Endometrial microvascular endothelial cells (primary cell): ENCODE data around the gene LENG1. TPM values are rescaled to one million over a fixed set of nuclear protein-coding genes. Genes with fewer than 3 reads are reported as not detected.

ENCODE experiments used
- in situ Hi-C: cut with HindIII; loops from 2 replicates; pipeline ENCODE4 v1.10.0; 2017; ENCODE audit warnings: low sequenced_read_pairs, low pct_unique_long_range_greater_than_20kb; ENCODE audit errors: inconsistent ontology term
- total RNA-seq: library from RNA; depleted of rRNA; stranded (reverse); fragments of >200 nt; gene quantifications from one replicate; pipeline ENCODE4 v1.2.3, GENCODE V29; 2015; ENCODE audit errors: inconsistent ontology term

LENG1 gene
- total RNA-seq, 1 donor from 2014 or later, result 15.8 TPM

GRCh38 chr19:54169149-54169740 is 9.7 kb upstream of the LENG1 start:
- in situ Hi-C loops, result no loop called here

- in situ Hi-C loops, result no loop called here
Observed at GRCh38 chr19:54168174-54168917, 8.8 kb upstream of the LENG1 start.

- in situ Hi-C loops, result no loop called here
Observed at GRCh38 chr19:54165222-54165621, 5.7 kb upstream of the LENG1 start.

GRCh38 chr19:54164369-54165068 is 5.0 kb upstream of the LENG1 start:
- in situ Hi-C loops, result no loop called here

DNA sequence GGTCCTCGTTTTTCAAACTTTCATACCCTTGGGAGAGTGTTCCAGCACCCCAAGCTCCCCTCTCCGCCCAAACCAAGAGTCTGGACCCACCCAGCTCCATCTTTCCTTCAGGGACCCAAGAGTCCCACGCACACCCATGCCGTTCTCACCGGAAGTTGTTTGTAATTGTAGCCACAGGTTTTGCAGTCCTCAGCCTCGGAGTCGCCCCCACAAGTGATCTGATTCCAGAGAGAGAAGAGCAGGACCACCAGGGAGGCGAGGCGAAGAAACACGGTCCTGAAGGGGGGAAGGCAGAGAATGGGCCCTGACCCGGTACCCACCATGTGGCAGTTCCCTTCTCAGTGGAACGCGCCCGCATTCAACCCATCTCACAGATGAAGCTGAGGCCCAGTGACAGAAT is 3.4 kb upstream of the LENG1 start:
- in situ Hi-C loops, result no loop called here

DNA sequence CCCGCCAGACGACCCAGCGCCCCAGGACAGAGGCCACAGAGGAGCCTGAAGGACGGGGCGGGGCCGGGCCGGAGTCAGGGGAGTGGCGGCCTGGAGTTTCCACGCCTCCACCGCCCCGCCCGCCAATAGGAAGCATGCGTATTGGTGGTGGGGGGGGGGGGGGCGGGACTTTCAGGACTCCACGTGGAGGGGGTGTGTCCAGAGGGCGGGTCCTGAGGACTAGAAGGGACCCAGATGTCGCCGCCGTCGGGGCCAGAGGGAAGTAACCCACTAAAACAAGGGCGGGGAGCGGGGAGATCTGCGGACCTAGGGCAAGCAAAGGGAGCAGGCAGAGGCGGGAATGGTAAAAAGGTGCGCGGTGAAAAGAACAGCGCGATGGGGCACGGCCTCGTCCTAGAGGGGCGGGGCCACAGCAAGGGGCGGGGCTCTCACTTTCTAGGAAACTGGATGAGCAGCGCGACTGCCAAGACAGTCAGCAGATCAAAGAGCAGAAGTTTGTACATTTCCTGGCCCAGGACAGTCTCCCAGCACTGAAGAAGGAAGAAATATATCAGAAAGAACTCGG is 2.8 kb upstream of the LENG1 start:
- in situ Hi-C loops, result no loop called here

DNA sequence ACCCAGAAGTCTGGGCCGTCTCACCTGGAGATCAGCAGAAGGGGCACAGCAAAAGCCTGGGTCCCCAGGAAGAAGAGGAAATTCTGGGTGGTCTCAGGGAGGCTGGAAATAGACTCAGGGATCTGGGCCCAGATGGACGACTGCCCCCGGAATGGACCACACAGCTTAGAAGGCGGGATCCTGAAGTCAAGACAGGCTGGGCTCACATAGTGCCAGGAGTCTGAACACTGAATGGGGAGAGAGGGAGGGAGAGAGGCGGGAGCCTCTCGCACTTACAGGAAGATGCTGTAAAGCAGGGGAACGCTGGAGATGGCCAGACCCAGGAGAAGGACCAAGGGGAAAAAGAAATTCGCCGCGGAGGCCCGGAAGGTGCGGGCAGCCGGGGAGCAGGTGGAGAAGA is 1.3 kb upstream of the LENG1 start:
- in situ Hi-C loops, result no loop called here

GRCh38 chr19:54160182-54160811 is 776 bp upstream of the LENG1 start:
- in situ Hi-C loops, result no loop called here

DNA sequence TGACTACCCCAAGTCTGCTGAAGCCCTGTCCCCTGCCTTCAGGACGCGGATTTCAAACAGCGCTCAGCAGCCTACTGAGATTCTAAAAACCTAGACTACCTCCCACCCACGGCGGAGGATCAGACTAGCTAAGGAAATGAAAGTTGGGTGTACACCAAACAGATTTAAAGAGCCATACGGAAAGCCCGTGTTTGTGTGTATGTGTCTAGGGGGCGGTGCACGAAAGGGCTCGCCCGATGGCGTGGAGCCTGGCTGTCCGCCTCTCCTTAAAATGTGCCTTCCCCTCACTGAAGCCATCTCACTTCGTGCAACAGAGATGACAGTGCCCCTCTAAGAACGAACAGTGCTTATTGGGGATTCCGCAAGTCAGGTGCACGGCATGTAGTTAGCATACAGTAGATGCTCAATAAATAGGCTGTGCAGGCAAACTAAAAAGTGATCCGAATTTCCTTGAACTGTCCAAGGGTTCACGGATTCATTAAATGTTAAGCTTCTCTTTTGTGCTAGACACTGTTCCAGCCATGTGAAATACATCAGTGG is 639 bp downstream of the LENG1 start:
- in situ Hi-C loops, result no loop called here

DNA sequence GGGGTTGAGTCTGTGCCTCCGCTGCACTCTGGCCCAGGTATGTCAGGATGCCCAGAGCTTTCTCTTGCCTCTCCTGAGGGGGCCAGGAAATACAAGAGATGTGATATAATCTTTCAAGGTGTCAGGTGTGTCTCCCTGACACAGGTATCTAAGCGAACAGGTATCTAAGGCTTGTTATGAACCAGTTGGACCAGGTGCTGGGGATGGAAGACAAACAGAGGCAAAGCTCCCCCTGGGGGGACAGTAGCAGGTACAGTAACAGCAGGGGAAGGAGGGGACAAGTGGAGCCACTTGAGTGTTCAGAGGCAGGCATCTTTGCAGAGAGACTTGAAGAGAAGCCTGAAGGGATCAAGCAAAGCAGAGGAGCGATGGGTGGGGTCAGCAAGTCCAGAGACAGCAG is 2.6 kb downstream of the LENG1 start:
- in situ Hi-C loops, result no loop called here

DNA sequence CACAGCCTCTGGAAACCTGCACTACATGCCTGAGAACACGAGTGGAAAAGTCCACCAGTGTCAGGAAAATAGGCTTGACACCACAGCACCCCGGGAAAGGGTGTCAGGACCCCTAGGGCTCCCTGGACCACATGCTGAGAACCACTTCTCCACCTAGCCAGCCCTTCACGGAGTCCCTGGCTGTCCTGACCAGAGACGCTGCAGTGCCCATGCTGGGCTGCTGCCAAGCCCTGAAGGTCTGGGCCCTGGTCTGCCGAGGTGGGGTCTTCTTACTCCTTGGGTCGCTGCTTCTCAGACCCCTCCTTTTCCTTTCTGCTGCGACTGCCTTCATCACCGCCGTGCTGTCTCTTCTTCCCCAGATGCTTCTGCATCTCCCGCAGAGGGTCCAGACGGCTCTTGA is 3.0 kb downstream of the LENG1 start:
- in situ Hi-C loops, result no loop called here

DNA sequence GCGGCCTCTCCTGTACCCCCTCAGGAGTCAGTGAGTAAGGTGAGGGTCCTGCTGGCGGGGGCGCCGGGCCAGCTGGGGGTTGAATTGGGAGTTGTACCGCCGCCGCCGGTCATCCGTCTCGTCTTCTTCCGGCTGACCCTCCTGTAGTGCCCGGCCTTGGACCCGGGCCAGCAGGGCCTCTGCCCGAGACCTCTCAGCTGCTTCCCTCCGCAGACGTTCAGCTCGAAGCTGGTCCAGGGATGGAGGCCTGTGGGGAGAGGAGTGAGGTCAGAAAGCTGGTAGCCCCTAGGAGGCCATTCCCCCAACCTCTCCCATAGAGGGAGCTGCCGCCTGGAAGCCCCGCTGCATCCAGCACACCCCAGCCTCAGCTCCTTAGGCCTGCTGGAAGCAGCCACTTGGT is 3.8 kb downstream of the LENG1 start:
- in situ Hi-C loops, result no loop called here

DNA sequence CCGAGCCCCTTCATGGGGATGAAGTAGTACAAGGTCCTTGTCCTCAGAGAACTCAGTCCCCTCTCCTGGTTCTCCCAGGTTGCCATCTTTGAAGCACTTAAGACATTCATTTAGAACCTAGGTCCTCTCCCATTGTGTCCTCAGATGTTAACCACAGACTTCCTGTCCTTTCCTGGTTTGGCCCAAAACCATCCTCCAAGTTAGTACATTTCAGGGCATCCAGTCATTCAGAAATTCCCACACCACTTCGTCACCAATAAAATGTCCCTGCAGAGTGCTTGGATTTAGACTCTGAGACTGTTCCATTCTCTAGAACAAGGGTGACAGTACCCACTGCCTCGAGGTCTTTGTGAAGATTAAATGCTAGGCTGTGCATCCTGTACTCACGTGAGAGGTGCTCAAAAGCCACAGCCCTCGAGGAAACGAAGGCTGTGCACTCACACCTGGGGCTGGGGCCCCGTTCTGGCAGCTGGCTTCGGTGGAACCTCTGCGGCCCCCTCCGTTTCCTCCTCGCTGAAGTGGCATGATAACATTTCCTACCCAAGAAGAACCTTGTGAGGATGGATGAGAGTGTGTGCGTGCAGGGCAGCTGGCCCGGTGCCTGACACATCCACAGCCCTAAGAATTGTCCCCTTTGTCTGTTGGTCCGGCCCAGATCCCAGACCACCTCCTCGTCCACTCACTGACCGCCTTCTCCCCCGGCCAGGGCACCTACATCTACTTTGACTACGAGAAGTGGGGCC is 4.7 kb downstream of the LENG1 start:
- in situ Hi-C loops, result no loop called here

- in situ Hi-C loops, result no loop called here
Observed at GRCh38 chr19:54153731-54154326, 5.7 kb downstream of the LENG1 start.

DNA sequence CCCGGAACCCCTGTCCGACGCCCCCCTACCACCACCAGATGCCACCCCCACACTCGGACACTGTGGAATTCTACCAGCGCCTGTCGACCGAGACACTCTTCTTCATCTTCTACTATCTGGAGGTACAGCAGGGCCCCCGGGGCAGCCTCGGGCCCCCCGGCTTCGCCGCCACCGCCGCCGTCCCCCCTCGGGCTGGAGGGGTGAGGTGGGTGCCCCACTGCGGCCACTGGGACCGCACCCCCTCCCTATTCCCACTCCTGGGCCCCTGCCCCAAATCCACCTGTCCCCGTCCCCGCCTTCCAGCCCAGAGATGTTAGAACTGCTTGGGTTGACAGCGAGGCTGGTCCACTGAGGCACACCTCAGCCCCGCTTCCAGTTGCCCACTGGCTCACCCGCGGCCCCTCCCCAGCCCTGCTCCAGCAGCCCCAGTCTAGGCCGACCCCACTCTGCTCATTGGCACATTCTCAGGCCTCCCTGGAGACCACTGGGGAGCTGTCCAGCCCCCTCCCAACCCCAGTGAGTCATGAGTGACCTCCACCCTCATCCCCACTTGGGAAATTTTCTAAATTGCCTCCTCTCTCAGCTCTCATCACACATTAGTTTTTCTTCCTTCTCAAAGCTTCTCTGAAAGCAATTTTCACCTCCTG is 6.5 kb downstream of the LENG1 start:
- in situ Hi-C loops, result no loop called here

GRCh38 chr19:54152267-54152666 is 7.3 kb downstream of the LENG1 start:
- in situ Hi-C loops, result no loop called here

- in situ Hi-C loops, result no loop called here
Observed at GRCh38 chr19:54151362-54152035, 8.0 kb downstream of the LENG1 start.
